Transverse colon (tissue), 4 donors: ENCODE measurements around the gene KIF1A. TPM values are rescaled to one million over a fixed set of nuclear protein-coding genes. Genes with fewer than 3 reads are reported as not detected.

Experiments
- DNase-seq: peaks from one replicate; pipeline ENCODE4 v3.0.0-alpha.2; 2019
- H3K27ac ChIP-seq, 4 donors: fragments of 200-600 bp; sonication (generic); 2 replicates each; pipeline ENCODE4 v1.5.1; 2016 to 2018; ENCODE audit warnings: inconsistent platforms in 4 of 4
- H3K27me3 ChIP-seq: fragments of 200-600 bp; sonication (generic); 2 replicates; pipeline ENCODE4 v1.5.1; 2017; ENCODE audit warnings: inconsistent platforms
- H3K36me3 ChIP-seq, 4 donors: fragments of 200-600 bp; sonication (generic); 2 replicates each; pipeline ENCODE4 v1.5.1; 2017 to 2019; ENCODE audit warnings: inconsistent platforms in 4 of 4
- H3K4me1 ChIP-seq, 4 donors: fragments of 200-600 bp; sonication (generic); 2 replicates each; pipeline ENCODE4 v1.5.1; 2017 to 2020; ENCODE audit warnings: inconsistent platforms in 4 of 4
- H3K4me3 ChIP-seq, 4 donors: fragments of 200-600 bp; sonication (generic); 1 replicate in 1 of 4; 2 replicates in 3 of 4; pipeline versions ENCODE4 v1.5.1 to v1.6.1; 2017 to 2019; ENCODE audit warnings: inconsistent platforms in 4 of 4
- H3K9me3 ChIP-seq, 2 donors: fragments of 200-600 bp; sonication (generic); 2 replicates each; pipeline ENCODE4 v1.5.1; 2017 to 2019; ENCODE audit warnings: inconsistent platforms in 2 of 2
- CTCF ChIP-seq, 5 experiments: fragments of 200-600 bp in 3 of 5; fragments of 450-650 bp in 2 of 5; sonication (generic) in 3 of 5; IDR thresholded peaks; 1 replicate in 2 of 5; 2 replicates in 3 of 5; pipeline ENCODE4 v1.5.1; 2016 to 2017; ENCODE audit warnings: antibody characterized with exemption in 5 of 5, inconsistent platforms in 3 of 5, mild to moderate bottlenecking in 2 of 5, moderate library complexity in 1 of 5
- EP300 ChIP-seq: sonication (generic); formaldehyde crosslinking; IDR thresholded peaks from one replicate; pipeline ENCODE4 v1.6.1; 2017; ENCODE audit warnings: antibody characterized with exemption, low read depth
- POLR2A ChIP-seq: fragments of 450-650 bp; IDR thresholded peaks from one replicate; pipeline ENCODE4 v1.6.1; 2016; ENCODE audit warnings: antibody characterized with exemption, mild to moderate bottlenecking, moderate library complexity
- POLR2AphosphoS5 ChIP-seq, 3 donors: sonication (generic); formaldehyde crosslinking; IDR thresholded peaks; one replicate each; pipeline ENCODE4 v1.6.1; 2016; ENCODE audit warnings: antibody characterized with exemption in 3 of 3
- WGBS, 2 donors: methylation state at CpG; one replicate each; pipeline ENCODE4 v1.1.5; 2018; ENCODE audit warnings: low coverage in 1 of 2; 5-methylcytosine and 5-hydroxymethylcytosine counted together
- in situ Hi-C, 4 donors: fragments of 200-750 bp; cut with MboI; loops; one replicate each; pipeline versions ENCODE4 v1.15.0 to v1.15.1; 2017; ENCODE audit warnings: low sequenced_read_pairs in 3 of 4, low pct_ligation_motif_present in 1 of 4, low pct_unique_long_range_greater_than_20kb in 1 of 4
- intact Hi-C: fragments of 100-400 bp; cut with DNase I; formaldehyde crosslinking; loops from one replicate; pipeline ENCODE4 v1.15.1; 2023; ENCODE audit warnings: low total_unique reads
- total RNA-seq, 4 donors: library from RNA; depleted of rRNA; stranded (reverse); fragments of >200 nt; gene quantifications; one replicate each; pipeline ENCODE4 v1.1.0, GENCODE V29; 2016

The KIF1A gene
- total RNA-seq, 4 donors from 2014 or later = 0.40 to 3.4 (median 2.9) TPM

GRCh38 chr2:240737958-240738357, 82.1 kb downstream of the KIF1A start:
- no peaks in the 10 kb centered on the region for H3K36me3 ChIP-seq
- H3K4me3 ChIP-seq = no peak overlapping the region
- 51% methylated on average over 7 of the region's 7 CpGs; no CpG with 5 or more reads in 1 of the 2 donors for WGBS, 2 donors
- H3K27me3 ChIP-seq = peaks cover 10% of the 10 kb centered on the region
- TF ChIP-seq POLR2AphosphoS5 (IDR thresholded peaks at IDR 0.05) = no peak
- no peak for TF ChIP-seq CTCF (IDR thresholded peaks at IDR 0.05)
- TF ChIP-seq POLR2A = no peak
- TF ChIP-seq EP300 = no peak
- no peaks in the 10 kb centered on the region for H3K4me1 ChIP-seq
- H3K27ac ChIP-seq = no peak overlapping the region
- in situ Hi-C loops = no loop called here
- H3K9me3 ChIP-seq = no peaks in the 10 kb centered on the region
- intact Hi-C loops = no loop called here
- DNase-seq = no peak

GRCh38 chr2:240737512-240737911, 82.5 kb downstream of the KIF1A start:
- H3K27me3 ChIP-seq = peaks cover 10% of the 10 kb centered on the region
- H3K27ac ChIP-seq = no peak overlapping the region
- intact Hi-C loops (no loop called here), in situ Hi-C loops (no loop called here)
- no peaks in the 10 kb centered on the region for H3K9me3 ChIP-seq
- WGBS, 2 donors = 62% methylated on average over 5 of the region's 5 CpGs; no CpG with 5 or more reads in 1 of the 2 donors
- no peaks in the 10 kb centered on the region for H3K36me3 ChIP-seq
- TF ChIP-seq CTCF (IDR thresholded peaks at IDR 0.05) (no peak), POLR2AphosphoS5 (IDR thresholded peaks at IDR 0.05) (no peak), POLR2A (no peak), EP300 (no peak)
- no peak overlapping the region for H3K4me3 ChIP-seq
- H3K4me1 ChIP-seq = no peaks in the 10 kb centered on the region
- DNase-seq = no peak

GRCh38 chr2:240736281-240737250, 83.5 kb downstream of the KIF1A start:
- in situ Hi-C loops = no loop called here
- Histone ChIP-seq H3K27ac (no peak overlapping the region), H3K36me3 (no peaks in the 10 kb centered on the region), H3K9me3 (no peaks in the 10 kb centered on the region), H3K4me3 (no peak overlapping the region), H3K4me1 (no peaks in the 10 kb centered on the region), H3K27me3 (peaks cover 10% of the 10 kb centered on the region)
- TF ChIP-seq POLR2AphosphoS5 (IDR thresholded peaks at IDR 0.05) = no peak
- no peak for TF ChIP-seq POLR2A
- TF ChIP-seq CTCF (IDR thresholded peaks at IDR 0.05) = no peak
- TF ChIP-seq EP300 = no peak
- intact Hi-C loops = no loop called here
- WGBS, 2 donors = 83% methylated on average over 33 of the region's 35 CpGs; no CpG with 5 or more reads in 1 of the 2 donors
- no peak for DNase-seq

- Histone ChIP-seq H3K9me3 (no peaks in the 10 kb centered on the region), H3K4me1 (no peaks in the 10 kb centered on the region), H3K4me3 (no peak overlapping the region), H3K27me3 (peaks cover 21% of the 10 kb centered on the region), H3K27ac (no peak overlapping the region), H3K36me3 (no peaks in the 10 kb centered on the region)
- no peak for TF ChIP-seq POLR2AphosphoS5 (IDR thresholded peaks at IDR 0.05)
- no peak for TF ChIP-seq CTCF (IDR thresholded peaks at IDR 0.05)
- TF ChIP-seq EP300 = no peak
- TF ChIP-seq POLR2A = no peak
- DNase-seq = no peak
- intact Hi-C loops = no loop called here
- in situ Hi-C loops = no loop called here
- 83% methylated on average over 10 of the region's 10 CpGs; no CpG with 5 or more reads in 1 of the 2 donors for WGBS, 2 donors
These were observed 84.5 kb downstream of the KIF1A start for GRCh38 chr2:240735476-240735875.
